Astrocyte (in vitro differentiated cells and primary cell): ENCODE measurements around the gene C11orf24.

Source experiments
- EZH2 ChIP-seq: IDR thresholded peaks from 2 replicates; pipeline ENCODE4 v1.6.1; 2012; ENCODE audit warnings: mild to moderate bottlenecking, low read length, inconsistent platforms; ENCODE audit not compliant: insufficient read depth
- TF ChIP-seq, protein P1 (sequence below): IDR thresholded peaks from 2 replicates; pipeline ENCODE4 v1.5.1; 2011; ENCODE audit warnings: low read depth, mild to moderate bottlenecking, inconsistent platforms, low read length, moderate library complexity; ENCODE audit not compliant: insufficient read depth

DNA sequence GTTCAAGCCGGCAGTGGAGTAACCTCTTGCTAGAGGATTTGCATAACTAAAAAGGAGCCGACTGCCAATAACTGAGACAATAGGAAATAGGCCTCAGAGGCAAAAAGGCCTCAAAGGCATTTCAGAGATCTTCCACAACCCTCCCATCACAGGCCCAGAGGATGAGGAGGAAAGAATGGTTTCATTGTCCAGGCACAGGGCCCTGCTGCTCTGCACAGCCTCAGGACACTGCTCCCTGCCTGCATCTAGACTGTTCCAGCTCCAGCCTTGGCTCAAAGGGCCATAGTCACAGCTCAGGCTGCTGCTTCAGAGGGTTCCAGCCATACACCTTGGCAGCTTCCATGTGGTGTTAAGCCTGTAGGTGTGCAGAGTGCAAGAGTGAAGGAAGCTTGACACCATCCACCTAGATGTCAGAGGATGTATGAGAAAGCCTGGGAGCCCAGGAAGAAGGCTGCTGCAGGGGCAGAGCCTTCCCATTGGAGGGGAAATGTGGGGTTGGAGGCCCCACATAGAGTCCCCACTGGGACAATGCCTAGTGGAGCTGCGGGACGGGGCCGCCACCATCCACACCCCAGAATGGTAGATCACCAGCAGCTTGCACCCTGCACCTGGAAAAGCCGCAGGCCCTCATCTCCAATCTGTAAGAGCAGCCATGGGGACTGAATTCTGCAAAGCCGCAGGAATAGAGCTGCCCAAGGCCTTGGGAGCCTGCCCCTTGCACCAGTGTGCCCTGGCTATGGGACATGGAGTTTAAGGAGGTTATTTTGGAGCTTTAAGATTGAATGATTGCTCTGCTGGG is 32.4 kb upstream of the C11orf24 start:
- TF ChIP-seq EZH2, result no peak
- TF ChIP-seq, protein P1, sequence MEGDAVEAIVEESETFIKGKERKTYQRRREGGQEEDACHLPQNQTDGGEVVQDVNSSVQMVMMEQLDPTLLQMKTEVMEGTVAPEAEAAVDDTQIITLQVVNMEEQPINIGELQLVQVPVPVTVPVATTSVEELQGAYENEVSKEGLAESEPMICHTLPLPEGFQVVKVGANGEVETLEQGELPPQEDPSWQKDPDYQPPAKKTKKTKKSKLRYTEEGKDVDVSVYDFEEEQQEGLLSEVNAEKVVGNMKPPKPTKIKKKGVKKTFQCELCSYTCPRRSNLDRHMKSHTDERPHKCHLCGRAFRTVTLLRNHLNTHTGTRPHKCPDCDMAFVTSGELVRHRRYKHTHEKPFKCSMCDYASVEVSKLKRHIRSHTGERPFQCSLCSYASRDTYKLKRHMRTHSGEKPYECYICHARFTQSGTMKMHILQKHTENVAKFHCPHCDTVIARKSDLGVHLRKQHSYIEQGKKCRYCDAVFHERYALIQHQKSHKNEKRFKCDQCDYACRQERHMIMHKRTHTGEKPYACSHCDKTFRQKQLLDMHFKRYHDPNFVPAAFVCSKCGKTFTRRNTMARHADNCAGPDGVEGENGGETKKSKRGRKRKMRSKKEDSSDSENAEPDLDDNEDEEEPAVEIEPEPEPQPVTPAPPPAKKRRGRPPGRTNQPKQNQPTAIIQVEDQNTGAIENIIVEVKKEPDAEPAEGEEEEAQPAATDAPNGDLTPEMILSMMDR, result no peak
